CD4-positive, CD25-positive, alpha-beta regulatory T cell (primary cell): ENCODE results near the gene SARS2. TPM values are rescaled to one million over a fixed set of nuclear protein-coding genes. Genes with fewer than 3 reads are reported as not detected.
A peak's percentile ranks its signal among the peaks of the same experiment; 100 is the strongest.

Source experiments
- ATAC-seq, 2 donors: fragments of 150-1000 bp; cut with Tn5 transposase; one replicate each; pipeline ENCODE4 v1.10.0; 2021; ENCODE audit warnings: low read depth in 2 of 2, moderate number of reproducible peaks in 2 of 2, moderate library complexity in 1 of 2
- DNase-seq, 3 donors: peaks; one replicate each; pipeline versions ENCODE4 v3.0.0 to v3.0.0-alpha.2; 2012 to 2022; ENCODE audit warnings: mixed read lengths in 1 of 3
- H3K27ac ChIP-seq: one replicate; pipeline ENCODE4 v1.7.0; 2013; ENCODE audit warnings: mild to moderate bottlenecking, low read length; ENCODE audit not compliant: insufficient read depth, poor library complexity, severe bottlenecking
- H3K27me3 ChIP-seq: one replicate; pipeline ENCODE4 v1.7.0; 2013; ENCODE audit warnings: low read length; ENCODE audit not compliant: control insufficient read depth, insufficient read depth
- H3K36me3 ChIP-seq: one replicate; pipeline ENCODE4 v1.7.0; 2013; ENCODE audit warnings: mild to moderate bottlenecking, low read length, moderate library complexity; ENCODE audit not compliant: control insufficient read depth, insufficient read depth
- H3K4me1 ChIP-seq: 2 replicates; pipeline ENCODE4 v1.7.0; 2013; ENCODE audit warnings: mild to moderate bottlenecking, low read length; ENCODE audit not compliant: insufficient read depth, control insufficient read depth, poor library complexity, severe bottlenecking
- H3K4me3 ChIP-seq: one replicate; pipeline ENCODE4 v1.7.0; 2013; ENCODE audit warnings: low read depth, mild to moderate bottlenecking, low read length, moderate library complexity
- H3K9me3 ChIP-seq, 2 experiments: 1 replicate in 1 of 2; 2 replicates in 1 of 2; pipeline ENCODE4 v1.7.0; 2013; ENCODE audit warnings: low read length in 2 of 2, mild to moderate bottlenecking in 1 of 2, moderate library complexity in 1 of 2; ENCODE audit not compliant: control insufficient read depth in 2 of 2
- H3K27ac Mint-ChIP-seq, 3 donors: one replicate each; pipeline ENCODE4 v1.8.0; 2020 to 2022; ENCODE audit warnings: mild to moderate bottlenecking in 3 of 3, mixed read lengths in 3 of 3, moderate library complexity in 2 of 3
- H3K27me3 Mint-ChIP-seq: one replicate; pipeline ENCODE4 v1.8.0; 2022; ENCODE audit warnings: mild to moderate bottlenecking, mixed read lengths
- H3K36me3 Mint-ChIP-seq: one replicate; pipeline ENCODE4 v1.8.0; 2020; ENCODE audit warnings: mixed read lengths
- H3K4me1 Mint-ChIP-seq, 4 donors: one replicate each; pipeline ENCODE4 v1.8.0; 2020 to 2022; ENCODE audit warnings: mixed read lengths in 4 of 4, mild to moderate bottlenecking in 1 of 4
- H3K4me3 Mint-ChIP-seq, 4 donors: one replicate each; pipeline ENCODE4 v1.8.0; 2020 to 2022; ENCODE audit warnings: mild to moderate bottlenecking in 4 of 4, mixed read lengths in 4 of 4, moderate library complexity in 3 of 4
- H3K9me3 Mint-ChIP-seq, 7 donors: one replicate each; pipeline ENCODE4 v1.8.0; 2020 to 2022; ENCODE audit warnings: mixed read lengths in 7 of 7, mild to moderate bottlenecking in 3 of 7, moderate library complexity in 2 of 7
- polyA plus RNA-seq, 4 donors: library from polyadenylated mRNA; unstranded; fragments of 300-500 nt; fragmentation: Illumina TruSeq; gene quantifications; one replicate each; pipeline ENCODE4 v1.2.3, GENCODE V29; 2021
- total RNA-seq: library from RNA; stranded (reverse); gene quantifications from one replicate; pipeline ENCODE4 v1.2.3, GENCODE V29; 2022

SARS2 gene
- total and polyA plus RNA-seq, 5 donors from 2014 or later = 13.1 to 16.1 (median 15.4) TPM

DNA sequence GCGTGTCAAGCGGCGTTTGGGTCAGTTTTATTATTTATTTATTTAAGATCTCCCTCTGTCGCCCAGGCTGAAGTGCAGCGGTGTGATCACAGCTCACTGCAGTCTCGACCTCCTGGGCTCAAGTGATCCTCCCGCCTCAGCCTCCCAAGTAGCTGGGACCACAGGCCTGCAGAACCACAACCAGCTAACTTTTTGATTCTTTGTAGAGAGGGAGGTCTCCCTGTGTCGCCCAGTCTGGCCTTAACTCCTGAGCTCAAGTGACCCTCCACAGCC is 894 bp upstream of the SARS2 start:
- H3K27ac ChIP-seq = peak overlapping the region; percentile 94
- no peaks in the 10 kb centered on the region for H3K9me3 ChIP-seq
- peak overlapping the region; percentile 98 to 100 (median 98) for H3K4me3 Mint-ChIP-seq
- peaks cover 11 to 53% (median 26%) of the 10 kb centered on the region in 4 donors for H3K4me1 Mint-ChIP-seq
- H3K27me3 ChIP-seq = no peaks in the 10 kb centered on the region
- peaks cover 38% of the 10 kb centered on the region for H3K4me1 ChIP-seq
- peaks cover 11% of the 10 kb centered on the region for H3K36me3 Mint-ChIP-seq
- H3K9me3 Mint-ChIP-seq = peaks cover 0 to 4% (median 0%) of the 10 kb centered on the region in 7 donors
- peaks cover 6% of the 10 kb centered on the region for H3K27me3 Mint-ChIP-seq
- peak overlapping the region; percentile 90 for H3K4me3 ChIP-seq
- no peak for ATAC-seq
- peaks cover 18% of the 10 kb centered on the region for H3K36me3 ChIP-seq
- no peak for DNase-seq
- H3K27ac Mint-ChIP-seq = peak overlapping the region in 2 of 3 donors; percentile 99 to 100

DNA sequence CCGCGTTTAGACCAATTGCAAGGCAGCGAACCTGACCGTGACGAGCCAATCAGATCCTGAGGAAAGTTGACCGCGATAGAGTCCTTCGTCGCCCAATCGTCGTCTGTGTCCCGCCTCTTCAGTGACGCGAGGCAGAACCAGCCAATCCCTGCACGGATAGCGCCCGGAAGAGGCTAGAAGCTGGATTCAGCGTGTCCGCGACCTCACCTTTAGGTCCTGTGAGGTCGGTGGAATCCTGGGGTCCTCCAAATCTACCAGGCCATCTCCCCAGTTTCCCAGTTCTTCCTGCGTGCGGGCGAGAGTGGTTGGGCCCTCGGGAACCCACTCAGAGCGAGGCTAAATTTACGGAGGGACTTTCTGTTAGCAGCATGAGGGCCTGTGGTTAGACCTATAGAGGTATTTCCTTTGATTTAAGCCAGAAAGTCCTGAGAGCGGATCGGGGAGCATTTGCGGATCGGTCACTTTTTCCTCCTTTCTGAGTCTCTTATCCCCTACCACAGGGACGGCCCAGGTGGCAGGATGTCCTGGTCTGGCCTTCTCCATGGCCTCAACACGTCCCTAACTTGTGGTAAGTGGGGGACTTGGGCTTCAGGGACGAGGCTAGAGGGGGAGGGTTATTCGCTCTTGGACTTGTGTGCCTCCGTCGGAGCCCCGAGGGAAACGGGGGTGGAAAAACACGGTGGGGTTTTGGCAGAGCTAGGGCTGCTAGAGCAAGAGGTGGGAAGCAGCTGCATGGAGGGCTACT is 385 bp upstream of the SARS2 start, which contains the start of gene MRPS12:
Gene MRPS12, plus strand, starts transcription at position 169 of the 745 bp plus-strand sequence. Its CDS starts 351 bp downstream, at position 520.
- H3K27ac Mint-ChIP-seq = peak within 1 kb of the TSS; percentile 97 to 100 (median 99)
- H3K4me3 Mint-ChIP-seq = peak within 1 kb of the TSS; percentile 98 to 100 (median 98)
- peaks cover 11 to 53% (median 26%) of the 10 kb centered on the region in 4 donors for H3K4me1 Mint-ChIP-seq
- no peaks in the 10 kb centered on the region for H3K9me3 ChIP-seq
- peaks cover 6% of the 10 kb centered on the region for H3K27me3 Mint-ChIP-seq
- no peaks in the 10 kb centered on the region for H3K27me3 ChIP-seq
- DNase-seq (peak; percentile 98 to 100 (median 99)), ATAC-seq (peak; percentile 94 to 95)
- peaks cover 18% of the 10 kb centered on the region for H3K36me3 ChIP-seq
- H3K4me1 ChIP-seq = peaks cover 38% of the 10 kb centered on the region
- peak within 1 kb of the TSS; percentile 94 for H3K27ac ChIP-seq
- H3K4me3 ChIP-seq = peak within 1 kb of the TSS; percentile 90
- H3K36me3 Mint-ChIP-seq = peaks cover 11% of the 10 kb centered on the region
- peaks cover 0 to 4% (median 0%) of the 10 kb centered on the region in 7 donors for H3K9me3 Mint-ChIP-seq

DNA sequence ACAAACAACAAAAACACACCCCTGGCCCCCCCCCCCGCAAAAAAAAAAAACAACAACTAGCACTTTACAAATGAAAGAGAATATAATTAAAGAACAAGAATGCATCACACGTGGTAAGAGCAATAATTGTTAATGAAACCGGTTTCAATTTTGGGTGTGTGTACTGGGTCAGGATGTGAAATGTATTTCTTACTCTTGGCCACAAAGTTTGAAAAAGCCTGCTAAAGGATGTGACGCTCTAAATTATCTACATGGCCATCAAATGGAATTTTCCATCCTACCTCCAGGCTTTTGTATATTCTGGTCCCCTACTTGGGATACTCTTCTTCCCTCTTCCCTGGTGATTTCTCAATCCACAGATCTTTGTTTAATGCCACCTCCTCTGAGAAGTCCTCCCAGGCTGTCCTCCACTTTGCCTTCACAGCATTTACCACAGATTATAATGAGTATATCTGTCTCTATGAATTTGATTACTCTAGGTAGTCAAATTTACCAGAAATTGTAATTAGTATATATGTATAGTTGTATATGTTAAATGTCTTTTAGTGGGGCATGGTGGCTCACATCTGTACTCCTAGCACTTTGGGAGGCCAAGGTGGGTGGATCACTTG is 2.1 kb downstream of the SARS2 start:
- no peak for ATAC-seq
- H3K4me3 ChIP-seq = no peak overlapping the region
- peak overlapping the region; percentile 57 for H3K27ac ChIP-seq
- Mint-ChIP-seq H3K9me3 (no peaks in the 10 kb centered on the region), H3K27me3 (peaks cover 6% of the 10 kb centered on the region), H3K4me3 (peak overlapping the region; percentile 16 to 98 (median 42)), H3K36me3 (peaks cover 10% of the 10 kb centered on the region), H3K27ac (peak overlapping the region; percentile 38 to 99 (median 45)), H3K4me1 (peaks cover 11 to 48% (median 26%) of the 10 kb centered on the region in 4 donors)
- peaks cover 38% of the 10 kb centered on the region for H3K4me1 ChIP-seq
- no peaks in the 10 kb centered on the region for H3K27me3 ChIP-seq
- DNase-seq = peak in 2 of 3 donors; percentile 9 to 43
- no peaks in the 10 kb centered on the region for H3K9me3 ChIP-seq
- H3K36me3 ChIP-seq = peaks cover 17% of the 10 kb centered on the region

DNA sequence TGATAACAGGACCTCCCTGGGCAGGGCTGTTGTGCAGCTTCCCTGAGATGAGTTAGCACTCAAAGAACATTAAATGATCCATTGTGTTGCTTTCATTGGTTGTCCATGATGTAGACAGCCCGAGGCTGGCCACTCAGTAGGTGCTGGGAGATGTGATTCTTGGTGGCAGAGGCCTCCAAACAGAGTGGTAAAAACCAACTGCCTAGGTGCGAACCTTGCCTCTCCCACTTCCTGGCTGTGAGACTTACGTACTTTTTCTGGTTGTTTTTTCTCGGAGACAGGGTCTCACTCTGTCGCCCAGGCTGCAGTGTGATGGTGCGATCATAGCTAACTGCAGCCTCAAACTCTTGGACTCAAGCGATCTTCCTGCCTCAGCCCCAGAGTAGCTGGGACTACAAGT is 6.2 kb downstream of the SARS2 start:
- DNase-seq (no peak), ATAC-seq (no peak)
- no peaks in the 10 kb centered on the region for H3K27me3 ChIP-seq
- Mint-ChIP-seq H3K27me3 (no peaks in the 10 kb centered on the region), H3K4me1 (peaks cover 5 to 18% (median 8%) of the 10 kb centered on the region in 4 donors), H3K9me3 (no peaks in the 10 kb centered on the region), H3K27ac (no peak overlapping the region), H3K4me3 (no peak overlapping the region), H3K36me3 (peaks cover 17% of the 10 kb centered on the region)
- peaks cover 8% of the 10 kb centered on the region for H3K36me3 ChIP-seq
- H3K9me3 ChIP-seq = no peaks in the 10 kb centered on the region
- no peak overlapping the region for H3K27ac ChIP-seq
- peaks cover 10% of the 10 kb centered on the region for H3K4me1 ChIP-seq
- no peak overlapping the region for H3K4me3 ChIP-seq

DNA sequence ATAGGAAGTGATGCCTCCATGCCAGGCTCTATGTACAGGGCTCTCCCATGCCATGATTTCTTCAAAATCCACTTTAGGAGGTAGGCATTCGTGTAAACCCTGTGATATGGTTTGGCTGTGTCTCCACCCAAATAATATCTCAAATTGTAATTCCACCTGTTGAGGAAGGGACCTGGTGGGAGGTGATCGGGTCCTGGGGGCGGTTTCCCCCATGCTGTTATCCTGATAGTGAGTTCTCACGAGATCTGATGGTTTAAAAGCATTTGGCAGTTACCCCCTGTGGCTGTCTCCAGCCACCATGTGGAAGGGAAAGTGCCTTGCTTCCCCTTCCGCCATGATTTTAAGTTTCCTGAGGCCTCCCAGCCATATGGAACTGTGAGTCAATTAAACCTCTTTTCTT is 8.1 kb downstream of the SARS2 start:
- Mint-ChIP-seq H3K4me3 (no peak overlapping the region), H3K9me3 (no peaks in the 10 kb centered on the region), H3K27ac (no peak overlapping the region), H3K27me3 (no peaks in the 10 kb centered on the region), H3K36me3 (peaks cover 19% of the 10 kb centered on the region), H3K4me1 (no peaks in the 10 kb centered on the region)
- H3K27ac ChIP-seq = no peak overlapping the region
- H3K4me3 ChIP-seq = no peak overlapping the region
- H3K36me3 ChIP-seq = peaks cover 8% of the 10 kb centered on the region
- DNase-seq (no peak), ATAC-seq (no peak)
- H3K9me3 ChIP-seq = no peaks in the 10 kb centered on the region
- no peaks in the 10 kb centered on the region for H3K4me1 ChIP-seq
- H3K27me3 ChIP-seq = no peaks in the 10 kb centered on the region

DNA sequence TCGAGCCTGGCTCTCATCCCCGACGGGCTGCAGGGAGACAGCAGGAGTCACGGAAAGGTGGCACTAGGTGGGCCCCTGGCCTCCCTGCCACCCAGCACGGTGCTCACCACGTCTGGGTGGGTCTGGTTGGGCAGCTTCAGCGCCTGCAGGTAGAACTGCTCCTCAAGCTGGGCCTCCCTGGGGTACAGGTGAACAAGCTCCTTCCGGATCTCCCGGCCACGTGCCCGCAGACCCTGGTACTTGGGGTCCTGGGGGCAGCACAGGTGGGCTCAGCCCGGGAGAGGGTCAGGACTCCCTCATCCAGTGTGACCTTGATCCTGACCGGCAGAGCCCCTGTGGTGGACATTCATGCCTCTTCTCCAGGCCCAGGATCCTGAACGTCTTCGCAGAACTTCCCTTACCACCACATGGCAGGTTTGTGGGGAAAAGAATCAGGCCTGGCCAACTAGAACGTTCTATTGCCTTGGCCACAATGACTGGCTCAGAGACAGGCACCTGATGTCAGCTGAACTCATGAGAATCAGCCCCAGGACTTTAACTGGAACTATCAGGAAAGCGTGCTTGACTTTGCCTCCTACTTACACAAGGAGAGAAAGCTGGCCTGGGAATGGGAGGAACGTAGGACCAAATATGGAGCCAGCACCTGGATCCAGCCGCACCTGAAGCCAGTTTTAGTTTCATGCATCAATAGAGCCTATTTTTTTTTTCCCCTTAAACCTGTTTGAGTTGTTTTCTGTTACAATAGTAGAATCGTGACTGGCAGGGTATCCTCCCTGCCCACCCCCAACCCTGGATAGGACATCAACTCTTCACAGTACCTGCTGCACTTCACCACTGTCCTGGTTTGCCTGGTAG is 8.9 kb downstream of the SARS2 start:
- peak overlapping the region in 1 of 3 donors; percentile 65 for H3K27ac Mint-ChIP-seq
- no peak for DNase-seq

DNA sequence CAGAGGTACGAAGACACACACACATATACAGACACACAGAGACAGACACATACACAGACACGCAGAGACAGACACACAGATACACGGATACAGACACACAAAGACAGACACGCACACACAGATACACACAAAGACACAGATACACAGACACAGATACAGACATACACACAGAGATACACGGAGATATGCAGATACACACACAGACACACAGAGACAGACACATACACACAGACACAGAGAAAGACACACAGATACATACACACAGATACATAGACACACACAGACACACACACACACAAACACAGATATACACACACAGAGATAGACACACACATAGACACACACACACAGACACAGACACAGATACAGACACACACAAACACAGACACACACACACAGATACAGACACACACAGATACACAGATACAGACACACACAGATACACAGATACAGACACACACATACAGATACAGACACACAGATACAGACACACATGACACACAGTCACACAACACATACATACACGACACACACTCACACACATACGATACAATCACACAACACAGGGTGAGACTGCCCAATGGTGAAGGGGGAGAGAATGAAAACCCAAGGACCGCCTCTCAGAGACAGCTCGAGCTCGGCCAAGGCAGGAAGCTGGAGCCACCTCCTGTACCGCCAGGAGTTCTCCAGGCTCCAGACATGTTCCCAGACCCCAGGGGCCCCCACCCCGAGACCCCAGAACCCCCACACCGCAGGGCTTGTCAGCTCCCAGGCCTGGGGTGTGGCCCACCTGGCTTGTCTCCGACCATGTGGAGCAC is 9.8 kb downstream of the SARS2 start:
- H3K4me3 ChIP-seq = no peak overlapping the region
- ATAC-seq = no peak
- H3K36me3 ChIP-seq = peaks cover 8% of the 10 kb centered on the region
- DNase-seq = no peak
- H3K36me3 Mint-ChIP-seq = peaks cover 19% of the 10 kb centered on the region
- H3K27ac Mint-ChIP-seq = no peak overlapping the region
- H3K4me1 Mint-ChIP-seq = no peaks in the 10 kb centered on the region
- H3K27me3 ChIP-seq = no peaks in the 10 kb centered on the region
- H3K27me3 Mint-ChIP-seq = no peaks in the 10 kb centered on the region
- H3K4me1 ChIP-seq = no peaks in the 10 kb centered on the region
- no peaks in the 10 kb centered on the region for H3K9me3 Mint-ChIP-seq
- no peak overlapping the region for H3K27ac ChIP-seq
- no peaks in the 10 kb centered on the region for H3K9me3 ChIP-seq
- no peak overlapping the region for H3K4me3 Mint-ChIP-seq

More for the DNA sequence above, 8.9 kb downstream of the SARS2 start:
- H3K27me3 Mint-ChIP-seq = no peaks in the 10 kb centered on the region
- H3K4me1 Mint-ChIP-seq = no peaks in the 10 kb centered on the region
- H3K36me3 Mint-ChIP-seq = peaks cover 19% of the 10 kb centered on the region
- Histone ChIP-seq H3K9me3 (no peaks in the 10 kb centered on the region), H3K4me3 (no peak overlapping the region), H3K27me3 (no peaks in the 10 kb centered on the region), H3K4me1 (no peaks in the 10 kb centered on the region), H3K27ac (no peak overlapping the region), H3K36me3 (peaks cover 8% of the 10 kb centered on the region)
- no peaks in the 10 kb centered on the region for H3K9me3 Mint-ChIP-seq
- no peak overlapping the region for H3K4me3 Mint-ChIP-seq
- ATAC-seq = no peak
